Measurements from ENCODE around the gene LRRK2.
A peak's percentile ranks its signal among the peaks of the same experiment; 100 is the strongest.
"Not testable (repeated sequence)": the region's sequence is repeated elsewhere in the genome, so short reads cannot be mapped to it uniquely, and the experiment has no call there.

Gene LRRK2

GRCh38 chr12:40250652-40251051 is 25.9 kb downstream of the LRRK2 start:
- DNase-seq = not testable (repeated sequence)

DNA sequence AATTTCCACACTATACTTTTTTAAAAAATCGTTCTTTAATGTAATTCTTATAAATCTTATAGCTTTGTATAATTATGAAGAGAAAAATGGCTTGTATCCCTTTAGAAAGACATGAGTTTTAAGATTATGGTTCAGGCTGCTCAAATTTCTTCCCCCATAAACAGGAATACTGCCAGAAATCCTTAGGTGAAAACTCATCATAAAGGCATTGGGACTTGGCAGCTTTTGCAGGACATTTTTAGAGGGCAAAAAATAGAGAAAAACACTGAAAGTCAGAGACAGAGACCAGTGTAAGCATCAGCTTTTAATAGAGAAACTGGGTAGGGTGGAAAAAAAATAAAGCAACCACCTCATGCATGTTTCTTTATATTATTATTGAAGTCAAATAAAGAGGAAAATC is 29.1 kb downstream of the LRRK2 start:
- no peak for DNase-seq

DNA sequence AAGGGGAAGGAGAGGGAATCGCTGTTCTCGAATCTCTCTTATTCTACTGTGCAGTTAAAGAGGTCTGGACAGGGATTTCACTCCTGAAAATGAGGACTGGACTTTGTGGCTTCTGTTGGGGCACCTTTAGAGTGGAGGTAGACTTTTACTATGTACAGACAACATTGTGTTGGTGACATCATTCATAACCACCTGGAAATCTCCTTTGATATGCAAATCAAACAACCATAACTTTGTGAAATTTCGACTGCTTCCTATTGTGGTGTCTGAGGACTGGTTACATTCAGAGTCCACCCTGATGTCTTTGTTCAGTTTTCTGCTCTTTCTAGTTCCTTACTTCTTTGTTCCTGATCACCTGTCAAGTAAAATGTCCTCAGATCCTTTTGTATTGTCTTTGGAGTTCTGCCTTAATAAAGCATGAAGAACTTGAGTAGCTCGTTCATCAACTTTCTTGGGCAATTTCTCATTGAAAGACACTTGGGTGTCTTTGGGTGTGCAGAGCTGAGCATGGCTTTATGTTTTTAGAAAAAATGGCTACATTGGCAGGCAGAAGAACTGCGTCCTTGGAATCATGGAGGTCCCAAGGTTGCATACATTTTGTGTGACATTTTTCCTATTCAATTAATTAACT is 29.8 kb downstream of the LRRK2 start:
- DNase-seq = no peak

GRCh38 chr12:40258371-40258770 is 33.6 kb downstream of the LRRK2 start:
- no peak for DNase-seq

DNA sequence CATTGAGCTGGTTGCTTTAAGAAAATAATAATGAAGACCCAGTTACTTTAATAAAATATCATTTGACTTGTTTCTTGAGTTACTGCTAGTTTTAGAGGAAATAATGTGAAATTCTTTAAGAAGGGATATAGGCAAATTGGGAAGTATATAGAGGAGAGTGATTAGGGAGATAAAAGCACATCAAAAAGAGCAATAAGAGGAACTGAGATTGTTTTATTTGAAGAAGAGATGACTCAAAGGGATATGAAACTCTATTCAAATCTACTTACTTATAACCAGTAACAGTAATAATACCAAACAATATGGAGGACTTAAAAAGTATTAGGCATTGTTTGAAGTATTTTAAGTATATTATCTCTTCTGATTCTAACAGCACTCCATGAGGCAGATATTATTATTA is 37.1 kb downstream of the LRRK2 start:
- peak; percentile 70 for DNase-seq

- no peak for DNase-seq
These were observed 37.9 kb downstream of the LRRK2 start for GRCh38 chr12:40262657-40263056.

- DNase-seq = peak; percentile 69
These were observed 39.0 kb downstream of the LRRK2 start for GRCh38 chr12:40263616-40264409.

DNA sequence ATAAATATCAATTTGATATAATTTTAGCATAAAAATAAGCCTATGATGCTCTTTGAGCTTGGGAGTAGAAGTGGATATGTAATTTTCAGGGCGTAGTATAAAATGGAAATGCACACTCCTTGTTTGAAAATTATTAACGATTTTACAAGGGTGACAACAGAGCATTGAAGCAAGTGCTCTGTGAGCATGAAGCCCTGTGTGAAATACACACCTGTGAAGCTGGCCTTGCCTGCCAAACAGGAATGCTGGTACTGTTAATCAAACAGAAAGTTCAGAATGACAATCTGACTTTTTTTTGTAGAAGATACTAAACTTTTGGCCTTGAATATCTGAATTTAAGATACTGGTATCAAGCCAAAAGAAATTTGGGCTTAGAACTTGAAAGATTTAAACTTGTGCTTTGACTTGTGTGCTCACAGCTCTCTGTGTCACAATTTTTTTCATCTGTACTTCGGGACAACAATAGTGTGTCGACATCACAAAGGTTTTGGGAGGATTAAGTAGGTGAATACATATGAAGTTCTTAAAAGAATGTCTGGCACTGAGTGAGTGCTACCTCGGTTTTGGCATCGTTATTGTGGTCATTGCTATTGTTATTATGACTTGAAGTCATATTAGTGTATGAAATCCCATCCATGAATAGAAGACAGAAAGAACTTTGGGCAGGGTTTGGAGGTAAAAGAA is 47.3 kb downstream of the LRRK2 start:
- DNase-seq = no peak

GRCh38 chr12:40281791-40282364 is 57.1 kb downstream of the LRRK2 start:
- no peak for DNase-seq

GRCh38 chr12:40286583-40286982 is 61.8 kb downstream of the LRRK2 start:
- no peak for DNase-seq

- DNase-seq = no peak
These were observed 62.7 kb downstream of the LRRK2 start for GRCh38 chr12:40287369-40287975.

DNA sequence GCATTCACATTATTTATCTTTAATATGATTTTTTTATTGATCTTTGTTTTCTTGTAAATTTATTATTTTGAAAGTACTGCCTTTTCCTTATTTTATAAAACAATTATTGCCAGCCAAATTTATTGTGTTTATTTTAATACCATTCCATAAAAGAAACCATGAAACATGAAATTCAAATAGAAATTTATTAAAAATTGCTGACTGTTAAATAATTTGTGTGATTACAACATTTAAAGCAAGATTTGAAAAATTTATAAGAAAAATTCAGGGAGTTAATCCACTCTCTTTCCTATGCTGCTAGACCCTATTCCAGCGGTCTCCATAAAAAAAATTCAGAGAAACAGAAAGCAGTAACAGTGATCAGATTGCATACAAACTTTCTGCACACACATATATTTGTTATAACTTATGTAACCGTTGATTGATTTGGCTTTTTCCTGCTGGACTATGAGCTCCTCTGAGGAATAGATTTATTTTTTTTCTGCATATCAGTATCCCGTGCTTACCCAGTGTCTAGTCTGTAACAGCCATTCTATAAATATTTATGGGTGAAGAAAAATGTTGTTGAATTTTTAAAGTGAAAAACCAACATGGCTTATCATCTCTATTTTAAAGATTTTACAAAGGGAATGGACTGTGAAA is 68.1 kb downstream of the LRRK2 start:
- DNase-seq = no peak

DNA sequence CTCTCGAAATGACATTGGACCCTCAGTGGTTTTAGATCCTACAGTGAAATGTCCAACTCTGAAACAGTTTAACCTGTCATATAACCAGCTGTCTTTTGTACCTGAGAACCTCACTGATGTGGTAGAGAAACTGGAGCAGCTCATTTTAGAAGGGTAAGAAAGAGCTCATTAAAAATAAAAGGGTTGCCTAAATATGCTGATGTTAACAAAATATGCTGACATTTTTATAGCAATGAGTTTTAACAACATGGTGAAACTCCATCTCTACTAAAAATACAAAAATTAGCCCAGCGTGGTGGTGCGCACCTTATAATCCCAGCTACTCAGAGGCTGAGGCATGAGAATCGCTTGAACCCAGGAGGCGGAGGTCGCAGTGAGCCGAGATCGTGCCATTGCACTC is 73.5 kb downstream of the LRRK2 start:
- no peak for DNase-seq

DNA sequence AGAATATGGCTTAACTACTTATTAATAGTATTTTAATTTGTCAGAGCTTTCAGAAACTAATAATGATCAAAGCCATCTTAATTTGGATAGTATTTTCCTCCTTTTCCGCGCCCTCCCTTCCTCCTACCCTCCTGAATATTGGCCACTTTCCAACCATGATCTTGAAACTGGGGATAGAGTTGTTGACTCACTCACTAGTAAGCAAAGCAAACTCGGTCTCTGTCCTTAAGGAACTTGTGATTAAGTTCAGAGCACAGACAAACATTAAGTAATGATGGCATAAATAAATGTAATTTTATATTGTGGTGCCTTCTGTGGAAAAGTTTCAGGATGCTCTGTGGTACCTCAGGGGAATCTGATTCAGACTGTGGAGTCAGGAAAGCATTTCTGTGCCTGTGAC is 75.7 kb downstream of the LRRK2 start:
- DNase-seq = no peak

DNA sequence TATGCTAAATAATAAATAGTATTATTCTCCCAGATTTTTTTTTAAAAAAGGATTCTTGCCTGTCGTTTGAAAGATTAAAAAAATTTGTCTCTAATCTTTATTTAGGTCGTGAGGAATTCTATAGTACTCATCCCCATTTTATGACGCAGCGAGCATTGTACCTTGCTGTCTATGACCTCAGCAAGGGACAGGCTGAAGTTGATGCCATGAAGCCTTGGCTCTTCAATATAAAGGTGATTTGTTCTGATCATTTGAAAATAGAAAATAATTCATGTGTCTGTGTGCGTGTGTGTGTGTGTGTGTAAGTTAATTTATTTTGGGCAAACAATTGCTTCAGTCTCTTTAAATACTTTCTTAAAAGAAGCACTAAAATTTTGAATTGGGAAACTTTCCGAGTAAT is 84.2 kb downstream of the LRRK2 start:
- DNase-seq = no peak

GRCh38 chr12:40310211-40310610 is 85.4 kb downstream of the LRRK2 start:
- no peak for DNase-seq

DNA sequence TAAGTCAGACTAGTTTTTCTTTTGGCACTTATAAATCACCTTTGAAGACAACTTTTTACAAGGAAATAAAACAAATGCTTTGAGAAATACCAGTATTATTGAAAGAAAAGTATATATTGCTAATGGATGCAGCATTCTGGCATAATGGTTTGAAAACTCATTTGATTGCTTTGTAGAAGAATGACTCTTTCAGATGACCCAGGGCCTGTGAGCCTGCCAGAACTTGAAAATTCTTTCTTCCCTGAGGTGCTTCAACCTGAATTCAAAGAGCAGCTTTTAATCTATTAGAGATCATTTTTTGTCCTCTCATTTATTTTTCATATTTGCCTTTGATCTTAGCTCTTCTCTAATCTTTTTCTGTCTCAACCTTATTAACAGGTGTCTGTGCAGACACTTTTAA is 87.4 kb downstream of the LRRK2 start:
- no peak for DNase-seq

- peak; percentile 1 for DNase-seq
These were observed 88.3 kb downstream of the LRRK2 start for GRCh38 chr12:40312982-40313576.

- DNase-seq = peak; percentile 70
These were observed 89.1 kb downstream of the LRRK2 start for GRCh38 chr12:40313928-40314327.

DNA sequence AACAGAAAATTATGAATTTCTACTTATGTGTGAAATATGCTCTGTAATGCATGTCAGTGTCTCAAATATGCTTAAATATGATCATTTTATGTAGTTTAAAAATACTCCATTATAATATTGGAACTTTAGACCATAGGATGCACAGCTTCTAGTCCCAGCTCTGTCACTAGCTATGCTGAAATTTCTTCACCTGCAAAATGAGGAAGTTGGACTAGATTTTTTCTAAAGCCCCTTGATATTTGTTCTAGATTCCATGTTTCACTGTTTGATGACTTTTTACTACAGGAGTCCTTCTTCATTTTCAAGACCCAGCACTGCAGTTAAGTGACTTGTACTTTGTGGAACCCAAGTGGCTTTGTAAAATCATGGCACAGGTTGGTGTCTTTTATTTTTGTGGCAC is 90.1 kb downstream of the LRRK2 start:
- peak; percentile 15 for DNase-seq

DNA sequence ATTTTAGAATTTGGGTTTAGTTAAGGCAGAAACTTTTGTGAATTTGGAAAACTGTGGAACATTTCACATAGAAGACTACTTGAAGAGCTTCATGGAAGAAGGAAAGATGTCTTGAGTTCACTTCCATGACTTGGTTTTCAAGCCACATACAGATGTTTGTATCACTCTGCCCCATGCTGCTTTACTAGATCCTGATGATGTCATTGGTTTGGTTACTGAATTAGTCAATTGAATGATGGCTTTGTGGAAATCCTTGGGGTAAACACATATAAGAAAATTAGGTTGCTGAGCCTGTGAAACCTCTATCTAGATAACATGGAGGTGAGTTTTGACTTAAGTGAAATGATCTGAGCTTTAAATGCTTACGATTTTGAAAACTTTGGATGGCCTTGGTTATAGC is 90.6 kb downstream of the LRRK2 start:
- no peak for DNase-seq

DNA sequence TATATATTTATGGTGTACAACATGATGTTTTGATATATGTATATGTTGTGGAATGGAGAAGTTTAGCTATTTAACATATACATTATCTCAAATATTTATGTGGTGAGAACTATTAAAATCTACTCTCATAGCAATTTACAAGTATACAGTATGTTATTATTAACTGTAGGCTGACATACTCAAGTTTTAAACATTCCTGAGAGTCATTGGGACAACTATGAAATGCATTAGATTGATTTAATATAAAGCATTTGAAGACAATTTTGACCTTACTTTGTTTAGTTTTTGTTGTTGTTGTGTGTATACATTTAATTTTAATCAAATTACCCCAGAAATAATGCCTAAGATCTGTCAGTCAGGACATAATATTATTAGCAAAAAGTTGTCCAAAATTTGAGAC is 99.5 kb downstream of the LRRK2 start:
- DNase-seq = no peak
